Endothelial cell of umbilical vein (primary cell): ENCODE data around the gene TRIM61. TPM values are rescaled to one million over a fixed set of nuclear protein-coding genes. Genes with fewer than 3 reads are reported as not detected.

Source experiments
- BruUV-seq: library from RNA; stranded (reverse); fragments of 400-500 nt; replicated peaks from 2 replicates; lab custom pipeline; 2021; lab: Mats Ljungman, UMichigan
- CTCF ChIA-PET: fragments of 300-600, 350-600 bp; sonication (Branson Sonifier 250); formaldehyde crosslinking; loops from one replicate; lab custom pipeline; 2021; ENCODE audit warnings: antibody characterized with exemption, inconsistent platforms; lab: Charles Lee
- POLR2A ChIA-PET: fragments of 300-600, 350-600 bp; sonication (Branson Sonifier 250); formaldehyde crosslinking; loops from one replicate; lab custom pipeline; 2021; ENCODE audit warnings: antibody characterized with exemption, inconsistent platforms; lab: Charles Lee
- DNase-seq: peaks from one replicate; pipeline ENCODE4 v3.0.0-alpha.2; 2011; ENCODE audit warnings: low read depth, low spot score
- FAIRE-seq: peaks from 2 replicates; lab custom pipeline; 2011; peaks lifted over from hg19 to GRCh38; lab: Jason Lieb, UNC
- H2AFZ ChIP-seq: 2 replicates; pipeline ENCODE4 v1.6.0; 2012; ENCODE audit warnings: low read depth, low read length, control low read depth, inconsistent platforms
- H3K27ac ChIP-seq: 2 replicates; pipeline ENCODE4 v1.5.1; 2011; ENCODE audit warnings: low read depth, mild to moderate bottlenecking, control low read depth, low read length, moderate library complexity; ENCODE audit not compliant: insufficient read depth
- H3K27me3 ChIP-seq, 2 experiments: 2 replicates each; pipeline versions ENCODE4 v1.6.0 to v1.6.1; 2011; ENCODE audit warnings: low read length in 2 of 2, mixed read lengths in 1 of 2; ENCODE audit not compliant: control insufficient read depth in 2 of 2, insufficient read depth in 2 of 2
- H3K36me3 ChIP-seq, 2 experiments: 2 replicates in 1 of 2; 3 replicates in 1 of 2; pipeline ENCODE4 v1.5.1; 2011; ENCODE audit warnings: low read length in 2 of 2, mild to moderate bottlenecking in 1 of 2, moderate library complexity in 1 of 2; ENCODE audit not compliant: control insufficient read depth in 2 of 2, insufficient read depth in 2 of 2; ENCODE audit errors: extremely low read depth in 1 of 2
- H3K4me1 ChIP-seq: 3 replicates; pipeline ENCODE4 v1.5.1; 2011; ENCODE audit warnings: mild to moderate bottlenecking, low read length; ENCODE audit not compliant: control insufficient read depth, insufficient read depth; ENCODE audit errors: extremely low read depth
- H3K4me2 ChIP-seq: 2 replicates; pipeline ENCODE4 v1.6.1; 2011; ENCODE audit warnings: low read length, control low read depth, mixed read lengths; ENCODE audit not compliant: insufficient read depth
- H3K4me3 ChIP-seq, 3 experiments: fragments of 200-600 bp in 1 of 3; sonication (generic), shearing (Covaris generic) in 1 of 3; replicated peaks in 1 of 3; 2 replicates each; pipeline ENCODE4 v1.5.1; 2011 to 2016; ENCODE audit warnings: control low read depth in 3 of 3, low read length in 3 of 3, mild to moderate bottlenecking in 2 of 3, inconsistent platforms in 1 of 3, low read depth in 1 of 3, moderate library complexity in 1 of 3; ENCODE audit not compliant: insufficient read depth in 1 of 3
- H3K79me2 ChIP-seq: 2 replicates; pipeline ENCODE4 v1.6.0; 2012; ENCODE audit warnings: low read length, inconsistent platforms; ENCODE audit not compliant: control insufficient read depth, insufficient read depth
- H3K9ac ChIP-seq: replicated peaks from 2 replicates; pipeline ENCODE3; 2011; ENCODE audit warnings: low read length, control low read depth; ENCODE audit not compliant: insufficient read depth; ENCODE audit errors: extremely low read depth
- H3K9me1 ChIP-seq: replicated peaks from 3 replicates; pipeline ENCODE4 v1.6.0; 2011; ENCODE audit warnings: mild to moderate bottlenecking, low read length; ENCODE audit not compliant: control insufficient read depth, insufficient read depth; ENCODE audit errors: extremely low read depth
- H3K9me3 ChIP-seq: replicated peaks from 2 replicates; pipeline ENCODE4 v1.5.1; 2012; ENCODE audit warnings: low read length, inconsistent platforms; ENCODE audit not compliant: control insufficient read depth, insufficient read depth
- H4K20me1 ChIP-seq: replicated peaks from 2 replicates; pipeline ENCODE3; 2011; ENCODE audit warnings: mild to moderate bottlenecking, low read length; ENCODE audit not compliant: control insufficient read depth, insufficient read depth; ENCODE audit errors: extremely low read depth
- EZH2 ChIP-seq: IDR thresholded peaks from 2 replicates; pipeline ENCODE4 v1.6.1; 2012; ENCODE audit warnings: borderline replicate concordance, low read depth, mild to moderate bottlenecking, moderate library complexity, low read length, inconsistent platforms; ENCODE audit not compliant: severe bottlenecking
- FOS ChIP-seq: IDR thresholded peaks from 2 replicates; pipeline ENCODE4 v1.6.1; 2011; ENCODE audit warnings: mild to moderate bottlenecking, low read length, moderate library complexity, borderline replicate concordance; ENCODE audit not compliant: insufficient read depth
- GATA2 ChIP-seq: IDR thresholded peaks from 2 replicates; pipeline ENCODE4 v1.7.0; 2011; ENCODE audit warnings: low read depth, mild to moderate bottlenecking, moderate library complexity, mixed read lengths, low read length; ENCODE audit not compliant: insufficient read length, insufficient read depth
- JUN ChIP-seq: IDR thresholded peaks from 2 replicates; pipeline ENCODE4 v1.6.1; 2011; ENCODE audit warnings: borderline replicate concordance, low read depth; ENCODE audit not compliant: insufficient read length, insufficient read depth
- MAX ChIP-seq: IDR thresholded peaks from 2 replicates; pipeline ENCODE4 v1.6.1; 2011; ENCODE audit not compliant: insufficient read depth, insufficient read length
- MYC ChIP-seq: IDR thresholded peaks from one replicate; pipeline ENCODE4 v1.6.1; 2011; ENCODE audit warnings: mild to moderate bottlenecking, low read depth, low read length
- POLR2A ChIP-seq: IDR thresholded peaks from 2 replicates; pipeline ENCODE4 v1.6.1; 2012; ENCODE audit warnings: low read depth, mild to moderate bottlenecking, control low read depth, low read length
- POLR2AphosphoS5 ChIP-seq: IDR thresholded peaks from 2 replicates; pipeline ENCODE4 v1.6.1; 2012; ENCODE audit warnings: low read depth, mild to moderate bottlenecking, control low read depth, low read length, moderate library complexity; ENCODE audit not compliant: insufficient read depth
- dilution Hi-C: fragments of 300-500 bp; cut with MboI; formaldehyde crosslinking; loops from one replicate; pipeline ENCODE4 v1.15.0; 2019; ENCODE audit warnings: low sequenced_read_pairs; ENCODE audit not compliant: extremely low pct_ligation_motif_present
- intact Hi-C: fragments of 100-400 bp; cut with micrococcal nuclease; formaldehyde crosslinking; loops from one replicate; pipeline ENCODE4 v1.10.0; 2022
- polyA plus RNA-seq, 4 experiments: library from polyadenylated mRNA; depleted of rRNA in 3 of 4; stranded (reverse) in 3 of 4; unstranded in 1 of 4; fragments of >200 nt; gene quantifications; 2 replicates each; pipeline versions ENCODE4 v1.2.1 to v1.2.3, GENCODE V29; 2011 to 2012; ENCODE audit warnings: missing spikeins in 1 of 4
- total RNA-seq: library from RNA; stranded (reverse); gene quantifications from 2 replicates; pipeline ENCODE4 v1.2.3, GENCODE V29; 2021
- TF ChIP-seq, protein P1 (sequence below), 2 donors: IDR thresholded peaks; 1 replicate in 1 of 2; 2 replicates in 1 of 2; pipeline ENCODE4 v1.5.1; 2011; ENCODE audit warnings: low read length in 2 of 2, mild to moderate bottlenecking in 2 of 2, moderate library complexity in 2 of 2, control low read depth in 1 of 2, inconsistent platforms in 1 of 2, low read depth in 1 of 2; ENCODE audit not compliant: insufficient read depth in 1 of 2; ENCODE audit errors: extremely low read depth in 1 of 2

The TRIM61 gene
- total and polyA plus RNA-seq, 2 donors (not counting 3 experiments of a cell fraction or from before 2014, with no cell fraction given), result 0.22 TPM; not detected in 1

- Histone ChIP-seq H3K4me3 (no peak overlapping the region), H3K4me2 (no peak overlapping the region), H2AFZ (no peak overlapping the region), H3K9me1 (no peaks in the 10 kb centered on the region), H3K4me1 (no peaks in the 10 kb centered on the region), H3K36me3 (no peaks in the 10 kb centered on the region), H4K20me1 (no peaks in the 10 kb centered on the region), H3K79me2 (no peaks in the 10 kb centered on the region), H3K9me3 (no peaks in the 10 kb centered on the region), H3K27ac (no peak overlapping the region), H3K27me3 (no peaks in the 10 kb centered on the region), H3K9ac (no peak overlapping the region)
- intact Hi-C loops (no loop called here), dilution Hi-C loops (no loop called here)
- ChIA-PET POLR2A (no interaction called here), CTCF (no interaction called here)
- no peak for FAIRE-seq
- TF ChIP-seq, protein P1, sequence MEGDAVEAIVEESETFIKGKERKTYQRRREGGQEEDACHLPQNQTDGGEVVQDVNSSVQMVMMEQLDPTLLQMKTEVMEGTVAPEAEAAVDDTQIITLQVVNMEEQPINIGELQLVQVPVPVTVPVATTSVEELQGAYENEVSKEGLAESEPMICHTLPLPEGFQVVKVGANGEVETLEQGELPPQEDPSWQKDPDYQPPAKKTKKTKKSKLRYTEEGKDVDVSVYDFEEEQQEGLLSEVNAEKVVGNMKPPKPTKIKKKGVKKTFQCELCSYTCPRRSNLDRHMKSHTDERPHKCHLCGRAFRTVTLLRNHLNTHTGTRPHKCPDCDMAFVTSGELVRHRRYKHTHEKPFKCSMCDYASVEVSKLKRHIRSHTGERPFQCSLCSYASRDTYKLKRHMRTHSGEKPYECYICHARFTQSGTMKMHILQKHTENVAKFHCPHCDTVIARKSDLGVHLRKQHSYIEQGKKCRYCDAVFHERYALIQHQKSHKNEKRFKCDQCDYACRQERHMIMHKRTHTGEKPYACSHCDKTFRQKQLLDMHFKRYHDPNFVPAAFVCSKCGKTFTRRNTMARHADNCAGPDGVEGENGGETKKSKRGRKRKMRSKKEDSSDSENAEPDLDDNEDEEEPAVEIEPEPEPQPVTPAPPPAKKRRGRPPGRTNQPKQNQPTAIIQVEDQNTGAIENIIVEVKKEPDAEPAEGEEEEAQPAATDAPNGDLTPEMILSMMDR (IDR thresholded peaks at IDR 0.05; ENCODE audit: extremely low read depth in 1 of 2, insufficient read depth in 1 of 2, low read depth in 1 of 2, low read length in 2 of 2), result no peak
- TF ChIP-seq MAX, result no peak
- TF ChIP-seq FOS, result no peak
- TF ChIP-seq GATA2, result no peak
- TF ChIP-seq POLR2A, result no peak
- TF ChIP-seq JUN, result no peak
- no peak for TF ChIP-seq POLR2AphosphoS5
- no peak for TF ChIP-seq MYC
- TF ChIP-seq EZH2, result no peak
- no TSS peak for BruUV-seq
- no peak for DNase-seq
Measured at GRCh38 chr4:164946810-164947209, 30.6 kb downstream of the TRIM61 start.
